Activated B cell treated with CpG ODN at 0.5 μM for 24 hours (primary cell): ENCODE measurements around the gene PCDHA6. TPM values are rescaled to one million over a fixed set of nuclear protein-coding genes. Genes with fewer than 3 reads are reported as not detected.
"Not testable (repeated sequence)": the region's sequence is repeated elsewhere in the genome, so short reads cannot be mapped to it uniquely, and the experiment has no call there.

Experiments
- ATAC-seq: fragments of 200-7000 bp; cut with Tn5 transposase; one replicate; pipeline ENCODE4 v1.10.0; 2021; ENCODE audit warnings: low read depth, mild to moderate bottlenecking, moderate library complexity
- CTCF ChIA-PET: fragments of 350-600 bp; sonication (Branson Sonifier 250); formaldehyde crosslinking; loops from one replicate; lab custom pipeline; 2021; ENCODE audit warnings: antibody characterized with exemption; lab: Charles Lee
- POLR2A ChIA-PET: fragments of 350-600 bp; sonication (Branson Sonifier 250); formaldehyde crosslinking; loops from one replicate; lab custom pipeline; 2021; ENCODE audit warnings: antibody characterized with exemption; lab: Charles Lee
- DNase-seq: peaks from one replicate; pipeline ENCODE4 v3.0.0; 2022
- H3K27ac Mint-ChIP-seq: one replicate; pipeline ENCODE4 v1.8.0; 2020; ENCODE audit warnings: mixed read lengths
- H3K27me3 Mint-ChIP-seq: one replicate; pipeline ENCODE4 v1.8.0; 2021; ENCODE audit warnings: mixed read lengths
- H3K36me3 Mint-ChIP-seq: one replicate; pipeline ENCODE4 v1.8.0; 2021; ENCODE audit warnings: low read depth, mixed read lengths
- H3K4me1 Mint-ChIP-seq: one replicate; pipeline ENCODE4 v1.8.0; 2021; ENCODE audit warnings: mixed read lengths
- H3K4me3 Mint-ChIP-seq: one replicate; pipeline ENCODE4 v1.8.0; 2020; ENCODE audit warnings: mild to moderate bottlenecking, mixed read lengths
- H3K9me3 Mint-ChIP-seq: one replicate; pipeline ENCODE4 v1.8.0; 2020; ENCODE audit warnings: mixed read lengths
- CTCF ChIP-seq: fragments of 200-600 bp; IDR thresholded peaks from one replicate; pipeline ENCODE4 v1.8.0; 2022; ENCODE audit warnings: antibody characterized with exemption, mild to moderate bottlenecking
- intact Hi-C: fragments of 100-400 bp; cut with micrococcal nuclease; formaldehyde crosslinking; loops from one replicate; pipeline ENCODE4 v1.15.1; 2024
- total RNA-seq: library from RNA; stranded (reverse); gene quantifications from 2 replicates; pipeline ENCODE4 v1.2.3, GENCODE V29; 2022

PCDHA6 gene
- total RNA-seq, 1 donor from 2014 or later = not detected

GRCh38 chr5:140791089-140791488 is 36.7 kb upstream of the PCDHA6 start:
- H3K9me3 Mint-ChIP-seq = peaks cover 27% of the 10 kb centered on the region
- no peak for ATAC-seq
- no peak for TF ChIP-seq CTCF

GRCh38 chr5:140794595-140795258 is 33.0 kb upstream of the PCDHA6 start, which contains the start of gene PCDHA2:
TSS of gene PCDHA2 (plus strand) at chr5:140794852.
- Mint-ChIP-seq H3K4me3 (no peak within 1 kb of the TSS), H3K9me3 (peaks cover 26% of the 10 kb centered on the region), H3K36me3 (peaks cover 2% of the 10 kb centered on the region), H3K4me1 (no peaks in the 10 kb centered on the region), H3K27me3 (peaks cover 12% of the 10 kb centered on the region), H3K27ac (no peak within 1 kb of the TSS)
- no peak for ATAC-seq
- intact Hi-C loops = no loop called here
- no peak for DNase-seq
- CTCF ChIA-PET = no interaction called here
- no peak for TF ChIP-seq CTCF
- POLR2A ChIA-PET = no interaction called here

More at GRCh38 chr5:140791089-140791488, 36.7 kb upstream of the PCDHA6 start:
- POLR2A ChIA-PET = no interaction called here
- DNase-seq = no peak
- CTCF ChIA-PET = no interaction called here
- H3K27ac Mint-ChIP-seq = no peak overlapping the region
- no peaks in the 10 kb centered on the region for H3K4me1 Mint-ChIP-seq
- H3K4me3 Mint-ChIP-seq = no peak overlapping the region
- intact Hi-C loops = no loop called here
- peaks cover 21% of the 10 kb centered on the region for H3K27me3 Mint-ChIP-seq
- peaks cover 5% of the 10 kb centered on the region for H3K36me3 Mint-ChIP-seq

GRCh38 chr5:140795259-140795641 is 32.5 kb upstream of the PCDHA6 start:
- ATAC-seq (no peak), DNase-seq (no peak)
- Mint-ChIP-seq H3K27ac (no peak overlapping the region), H3K27me3 (peaks cover 12% of the 10 kb centered on the region), H3K36me3 (peaks cover 2% of the 10 kb centered on the region), H3K4me3 (no peak overlapping the region), H3K9me3 (peaks cover 28% of the 10 kb centered on the region), H3K4me1 (no peaks in the 10 kb centered on the region)
- intact Hi-C loops = no loop called here
- POLR2A ChIA-PET = no interaction called here
- CTCF ChIA-PET = no interaction called here
- TF ChIP-seq CTCF = no peak

GRCh38 chr5:140796072-140796717 is 31.6 kb upstream of the PCDHA6 start:
- H3K9me3 Mint-ChIP-seq = peaks cover 29% of the 10 kb centered on the region

GRCh38 chr5:140796718-140797095 is 31.1 kb upstream of the PCDHA6 start:
- Mint-ChIP-seq H3K4me1 (no peaks in the 10 kb centered on the region), H3K36me3 (peaks cover 2% of the 10 kb centered on the region), H3K27ac (no peak overlapping the region), H3K9me3 (peaks cover 26% of the 10 kb centered on the region), H3K27me3 (peaks cover 6% of the 10 kb centered on the region), H3K4me3 (no peak overlapping the region)
- ATAC-seq = no peak
- DNase-seq = no peak
- ChIA-PET CTCF (no interaction called here), POLR2A (no interaction called here)
- intact Hi-C loops = no loop called here
- TF ChIP-seq CTCF = no peak

More at GRCh38 chr5:140796072-140796717, 31.6 kb upstream of the PCDHA6 start:
- CTCF ChIA-PET, intact Hi-C loops, DNase-seq, H3K27ac Mint-ChIP-seq, H3K27me3 Mint-ChIP-seq, H3K4me1 Mint-ChIP-seq, H3K36me3 Mint-ChIP-seq, H3K4me3 Mint-ChIP-seq, POLR2A ChIA-PET, ATAC-seq: not testable (repeated sequence)
